ENCODE measurements around the gene PRDX2. TPM values are rescaled to one million over a fixed set of nuclear protein-coding genes. Genes with fewer than 3 reads are reported as not detected.
"Not testable (repeated sequence)": the region's sequence is repeated elsewhere in the genome, so short reads cannot be mapped to it uniquely, and the experiment has no call there.

PRDX2 gene
- total RNA-seq, 2 experiments from 2014 or later = 357 to 399 TPM

DNA sequence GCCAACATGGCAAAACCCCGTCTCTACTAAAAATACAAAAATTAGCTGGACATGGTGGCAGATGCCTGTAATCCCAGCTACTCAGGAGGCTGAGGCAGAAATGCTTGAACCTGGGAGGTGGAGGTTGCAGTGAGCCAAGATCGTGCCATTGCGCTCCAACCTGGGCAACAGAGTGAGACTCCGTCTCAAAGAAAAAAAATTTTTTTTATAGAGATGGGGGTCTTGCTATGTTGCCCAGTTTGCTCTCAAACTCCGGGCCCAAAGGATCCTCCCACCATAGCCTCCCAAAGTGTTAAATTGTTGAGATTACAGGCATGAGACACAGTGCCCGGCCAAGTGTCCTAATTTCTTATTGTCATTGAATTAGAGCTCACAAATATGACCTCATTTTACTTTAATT lies 15.6 kb upstream of the PRDX2 start:
- H3K79me2 ChIP-seq (ENCODE audit: insufficient read depth, low read depth, low read length); H3K9me2 ChIP-seq (ENCODE audit: insufficient read depth, low read length); intact Hi-C loops (cut with micrococcal nuclease; ENCODE audit: unreplicated experiment); H4K20me1 ChIP-seq (ENCODE audit: insufficient read depth, low read length); DNase-seq (ENCODE audit: low spot score); CTCF ChIA-PET (ENCODE audit: unreplicated experiment); BruUV-seq (replicated peaks); H3K4me2 ChIP-seq (ENCODE audit: low read length); H3K4me3 ChIP-seq (ENCODE audit: low read depth, low read length, poor library complexity, severe bottlenecking); H2AFZ ChIP-seq (ENCODE audit: low read length); H3K9me3 ChIP-seq (ENCODE audit: low read length); H3K4me1 ChIP-seq (ENCODE audit: insufficient read depth, low read length, poor library complexity, severe bottlenecking); H3K27ac ChIP-seq (ENCODE audit: low read depth, low read length, poor library complexity, severe bottlenecking); POLR2A ChIA-PET: not testable (repeated sequence)
- peaks cover 29% of the 10 kb centered on the region for H3K36me3 ChIP-seq (ENCODE audit: insufficient read depth, low read length)

DNA sequence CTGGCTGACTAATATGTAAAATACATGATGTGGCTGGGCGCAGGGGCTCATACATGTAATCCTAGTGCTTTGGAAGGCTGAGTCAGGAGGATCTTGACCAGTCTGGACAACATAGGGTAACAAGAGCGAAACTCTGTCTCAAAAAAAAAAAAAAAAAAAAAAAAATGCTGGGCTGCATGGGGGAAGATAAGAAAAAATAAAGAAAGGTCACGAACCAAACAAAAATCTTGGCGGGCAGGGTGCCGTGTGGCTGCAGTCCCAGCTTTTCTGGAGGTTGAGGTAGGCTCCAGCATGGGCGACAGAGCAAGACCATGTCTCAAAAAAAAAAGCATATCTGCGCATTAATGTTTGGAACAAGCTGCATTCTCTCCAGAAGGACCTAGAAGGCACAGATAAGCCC lies 13.5 kb upstream of the PRDX2 start:
- Histone ChIP-seq H3K9me2 (ENCODE audit: insufficient read depth, low read length) (no peaks in the 10 kb centered on the region), H3K4me3 (ENCODE audit: low read depth, low read length, poor library complexity, severe bottlenecking) (no peak overlapping the region), H3K79me2 (ENCODE audit: insufficient read depth, low read depth, low read length) (no peaks in the 10 kb centered on the region), H3K27ac (ENCODE audit: low read depth, low read length, poor library complexity, severe bottlenecking) (no peak overlapping the region), H3K4me2 (ENCODE audit: low read length) (no peak overlapping the region), H3K4me1 (ENCODE audit: insufficient read depth, low read length, poor library complexity, severe bottlenecking) (no peaks in the 10 kb centered on the region), H3K9me3 (ENCODE audit: low read length) (no peaks in the 10 kb centered on the region), H2AFZ (ENCODE audit: low read length) (no peak overlapping the region), H3K36me3 (ENCODE audit: insufficient read depth, low read length) (peaks cover 49% of the 10 kb centered on the region), H4K20me1 (ENCODE audit: insufficient read depth, low read length) (no peaks in the 10 kb centered on the region)
- TF ChIP-seq EZH2phosphoT487 (IDR thresholded peaks at IDR 0.05; ENCODE audit: borderline replicate concordance, low read depth, low read length) = no peak
- TF ChIP-seq, protein P1, sequence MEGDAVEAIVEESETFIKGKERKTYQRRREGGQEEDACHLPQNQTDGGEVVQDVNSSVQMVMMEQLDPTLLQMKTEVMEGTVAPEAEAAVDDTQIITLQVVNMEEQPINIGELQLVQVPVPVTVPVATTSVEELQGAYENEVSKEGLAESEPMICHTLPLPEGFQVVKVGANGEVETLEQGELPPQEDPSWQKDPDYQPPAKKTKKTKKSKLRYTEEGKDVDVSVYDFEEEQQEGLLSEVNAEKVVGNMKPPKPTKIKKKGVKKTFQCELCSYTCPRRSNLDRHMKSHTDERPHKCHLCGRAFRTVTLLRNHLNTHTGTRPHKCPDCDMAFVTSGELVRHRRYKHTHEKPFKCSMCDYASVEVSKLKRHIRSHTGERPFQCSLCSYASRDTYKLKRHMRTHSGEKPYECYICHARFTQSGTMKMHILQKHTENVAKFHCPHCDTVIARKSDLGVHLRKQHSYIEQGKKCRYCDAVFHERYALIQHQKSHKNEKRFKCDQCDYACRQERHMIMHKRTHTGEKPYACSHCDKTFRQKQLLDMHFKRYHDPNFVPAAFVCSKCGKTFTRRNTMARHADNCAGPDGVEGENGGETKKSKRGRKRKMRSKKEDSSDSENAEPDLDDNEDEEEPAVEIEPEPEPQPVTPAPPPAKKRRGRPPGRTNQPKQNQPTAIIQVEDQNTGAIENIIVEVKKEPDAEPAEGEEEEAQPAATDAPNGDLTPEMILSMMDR (conservative IDR thresholded peaks at IDR 0.05; ENCODE audit: low read length) = no peak
- DNase-seq (ENCODE audit: low spot score) = no peak
- TSS peak; percentile 53 for BruUV-seq (replicated peaks)
- POLR2A ChIA-PET = no interaction called here
- CTCF ChIA-PET (ENCODE audit: unreplicated experiment) = interaction anchor here (1.0 kb wide), 1 partner anchor 75 kb away, joined by 3 read pairs; no protein-coding TSS in a partner anchor
- intact Hi-C loops (cut with micrococcal nuclease; ENCODE audit: unreplicated experiment) = no loop called here

DNA sequence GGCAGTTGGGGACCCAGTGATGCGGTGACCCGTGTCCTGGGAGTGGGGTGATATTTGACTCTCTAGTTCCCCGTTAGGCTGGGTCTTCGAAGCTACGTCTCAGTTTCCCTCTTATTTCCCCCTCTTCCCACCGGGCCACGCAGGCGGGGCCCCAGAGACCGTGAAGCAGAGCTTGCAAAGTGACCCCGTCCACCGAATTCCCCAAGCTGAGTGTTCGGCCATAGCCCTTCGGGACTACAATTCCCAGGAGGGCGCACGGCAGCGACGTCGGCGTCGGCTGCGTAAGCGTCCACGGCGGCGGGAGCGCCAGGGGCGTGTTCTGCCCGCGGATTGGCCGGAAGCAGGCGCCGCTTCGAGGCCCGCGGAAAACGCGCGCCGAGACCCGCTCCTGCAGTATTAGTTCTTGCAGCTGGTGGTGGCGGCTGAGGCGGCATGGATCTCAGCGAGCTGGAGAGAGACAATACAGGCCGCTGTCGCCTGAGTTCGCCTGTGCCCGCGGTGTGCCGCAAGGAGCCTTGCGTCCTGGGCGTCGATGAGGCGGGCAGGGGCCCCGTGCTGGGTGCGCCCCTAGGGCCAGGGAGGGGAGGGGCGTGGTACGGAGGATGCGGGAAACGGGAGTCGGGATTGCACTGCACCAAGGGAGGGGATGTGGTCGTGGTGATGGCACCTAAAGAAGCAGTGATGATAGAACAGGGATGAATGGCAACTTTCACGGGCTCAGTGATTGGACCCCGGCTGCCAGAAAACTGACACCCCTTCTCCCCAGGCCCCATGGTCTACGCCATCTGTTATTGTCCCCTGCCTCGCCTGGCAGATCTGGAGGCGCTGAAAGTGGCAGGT lies 4.9 kb upstream of the PRDX2 start, which contains the start of gene RNASEH2A:
Gene RNASEH2A, plus strand, starts transcription at position 343 of the 840 bp plus-strand sequence. Its CDS starts 90 bp downstream, at position 433.
- H3K27ac ChIP-seq (ENCODE audit: low read depth, low read length, poor library complexity, severe bottlenecking) = peak within 1 kb of the TSS; percentile 67
- peak within 1 kb of the TSS; percentile 70 for H3K4me3 ChIP-seq (ENCODE audit: low read depth, low read length, poor library complexity, severe bottlenecking)
- peaks cover 35% of the 10 kb centered on the region for H3K36me3 ChIP-seq (ENCODE audit: insufficient read depth, low read length)
- H2AFZ ChIP-seq (ENCODE audit: low read length) = peak within 1 kb of the TSS; percentile 88
- peak; percentile 97 for DNase-seq (ENCODE audit: low spot score)
- peaks cover 9% of the 10 kb centered on the region; the same call in 1 of the 2 replicates for H3K79me2 ChIP-seq (ENCODE audit: insufficient read depth, low read depth, low read length)
- intact Hi-C loops (cut with micrococcal nuclease; ENCODE audit: unreplicated experiment) = no loop called here
- no peaks in the 10 kb centered on the region for H4K20me1 ChIP-seq (ENCODE audit: insufficient read depth, low read length)
- H3K9me3 ChIP-seq (ENCODE audit: low read length) = no peaks in the 10 kb centered on the region
- no TSS peak for BruUV-seq (replicated peaks)
- POLR2A ChIA-PET = interaction anchor here (0.6 to 1.3 kb wide), 4 partner anchors 9 to 1272 kb away, joined by 3 to 4 read pairs (median 4); no protein-coding TSS in a partner anchor
- CTCF ChIA-PET (ENCODE audit: unreplicated experiment) = no interaction called here
- peaks cover 20% of the 10 kb centered on the region for H3K4me1 ChIP-seq (ENCODE audit: insufficient read depth, low read length, poor library complexity, severe bottlenecking)
- TF ChIP-seq, protein P1 (conservative IDR thresholded peaks at IDR 0.05; ENCODE audit: low read length) = no peak
- TF ChIP-seq EZH2phosphoT487 (IDR thresholded peaks at IDR 0.05; ENCODE audit: borderline replicate concordance, low read depth, low read length) = no peak
- H3K4me2 ChIP-seq (ENCODE audit: low read length) = peak within 1 kb of the TSS; percentile 85
- no peaks in the 10 kb centered on the region for H3K9me2 ChIP-seq (ENCODE audit: insufficient read depth, low read length)
